Nephron progenitor cell (in vitro differentiated cells): ENCODE data around the gene GALNT16.

ENCODE experiments used
- DNase-seq: peaks from one replicate; pipeline ENCODE4 v3.0.0; 2021
- H3K27ac Mint-ChIP-seq: 2 replicates; pipeline ENCODE4 v1.8.0; 2021; ENCODE audit warnings: mild to moderate bottlenecking, moderate library complexity, mixed read lengths
- H3K27me3 Mint-ChIP-seq: 2 replicates; pipeline ENCODE4 v1.8.0; 2021; ENCODE audit warnings: mild to moderate bottlenecking, low read depth, mixed read lengths; ENCODE audit not compliant: poor library complexity
- H3K36me3 Mint-ChIP-seq: 2 replicates; pipeline ENCODE4 v1.8.0; 2021; ENCODE audit warnings: low read depth, mixed read lengths
- H3K4me1 Mint-ChIP-seq: 2 replicates; pipeline ENCODE4 v1.8.0; 2021; ENCODE audit warnings: mixed read lengths
- H3K4me3 Mint-ChIP-seq: 2 replicates; pipeline ENCODE4 v1.8.0; 2021; ENCODE audit warnings: mild to moderate bottlenecking, moderate library complexity, mixed read lengths
- H3K9me3 Mint-ChIP-seq: 2 replicates; pipeline ENCODE4 v1.8.0; 2021; ENCODE audit warnings: mild to moderate bottlenecking, moderate library complexity, mixed read lengths
- CTCF ChIP-seq: fragments of 200-600 bp; sonication (generic); IDR thresholded peaks from 2 replicates; pipeline ENCODE4 v1.5.0; 2021; ENCODE audit warnings: antibody characterized with exemption

GALNT16 gene

GRCh38 chr14:69332782-69333395, 72.9 kb downstream of the GALNT16 start:
- Mint-ChIP-seq H3K36me3 (no peaks in the 10 kb centered on the region), H3K4me3 (no peak overlapping the region), H3K9me3 (no peaks in the 10 kb centered on the region), H3K27ac (no peak overlapping the region), H3K27me3 (peaks cover 4% of the 10 kb centered on the region), H3K4me1 (peaks cover 31% of the 10 kb centered on the region)
- TF ChIP-seq CTCF = no peak
- DNase-seq = no peak

- TF ChIP-seq CTCF = no peak
- no peak overlapping the region for H3K27ac Mint-ChIP-seq
- H3K4me3 Mint-ChIP-seq = no peak overlapping the region
- H3K9me3 Mint-ChIP-seq = no peaks in the 10 kb centered on the region
- H3K27me3 Mint-ChIP-seq = peaks cover 4% of the 10 kb centered on the region
- no peak for DNase-seq
- no peaks in the 10 kb centered on the region for H3K36me3 Mint-ChIP-seq
- peaks cover 27% of the 10 kb centered on the region for H3K4me1 Mint-ChIP-seq
Observed at GRCh38 chr14:69333791-69334337, 73.9 kb downstream of the GALNT16 start.

GRCh38 chr14:69334576-69334975, 74.6 kb downstream of the GALNT16 start:
- H3K27ac Mint-ChIP-seq = no peak overlapping the region
- no peak for DNase-seq
- TF ChIP-seq CTCF = no peak

GRCh38 chr14:69335371-69335771, 75.4 kb downstream of the GALNT16 start:
- Mint-ChIP-seq H3K27me3 (peaks cover 3% of the 10 kb centered on the region), H3K27ac (no peak overlapping the region)

More at GRCh38 chr14:69334576-69334975, 74.6 kb downstream of the GALNT16 start:
- Mint-ChIP-seq H3K27me3 (peaks cover 4% of the 10 kb centered on the region), H3K9me3 (no peaks in the 10 kb centered on the region), H3K4me1 (peaks cover 27% of the 10 kb centered on the region), H3K36me3 (no peaks in the 10 kb centered on the region), H3K4me3 (no peak overlapping the region)

GRCh38 chr14:69337984-69338383, 78.0 kb downstream of the GALNT16 start:
- H3K4me1 Mint-ChIP-seq = peaks cover 27% of the 10 kb centered on the region
- DNase-seq = no peak

More at GRCh38 chr14:69335371-69335771, 75.4 kb downstream of the GALNT16 start:
- no peak for TF ChIP-seq CTCF
- Mint-ChIP-seq H3K9me3 (no peaks in the 10 kb centered on the region), H3K36me3 (no peaks in the 10 kb centered on the region), H3K4me3 (no peak overlapping the region), H3K4me1 (peaks cover 27% of the 10 kb centered on the region)
- DNase-seq = no peak

More at GRCh38 chr14:69337984-69338383, 78.0 kb downstream of the GALNT16 start:
- H3K9me3 Mint-ChIP-seq = no peaks in the 10 kb centered on the region
- H3K27me3 Mint-ChIP-seq = peaks cover 10% of the 10 kb centered on the region
- no peak for TF ChIP-seq CTCF
- H3K36me3 Mint-ChIP-seq = no peaks in the 10 kb centered on the region
- H3K4me3 Mint-ChIP-seq = no peak overlapping the region
- H3K27ac Mint-ChIP-seq = no peak overlapping the region
